ENCODE measurements around the gene AGTPBP1.

AGTPBP1 gene

GRCh38 chr9:85554349-85554748 lies 187.4 kb downstream of the AGTPBP1 start:
- TF ChIP-seq CTCF (IDR thresholded peaks at IDR 0.05; ENCODE audit: low read depth, low read length): no peak
- H3K4me3 ChIP-seq (ENCODE audit: low read depth, low read length): no peak overlapping the region

- no peak overlapping the region for H3K4me3 ChIP-seq (ENCODE audit: low read depth, low read length)
- TF ChIP-seq CTCF (IDR thresholded peaks at IDR 0.05; ENCODE audit: low read depth, low read length): no peak
These were observed 188.3 kb downstream of the AGTPBP1 start for GRCh38 chr9:85553475-85553874.

- no peak for TF ChIP-seq CTCF (IDR thresholded peaks at IDR 0.05; ENCODE audit: low read depth, low read length)
- no peak overlapping the region for H3K4me3 ChIP-seq (ENCODE audit: low read depth, low read length)
These were observed 194.2 kb downstream of the AGTPBP1 start for GRCh38 chr9:85547599-85547998.

GRCh38 chr9:85543196-85543595 lies 198.6 kb downstream of the AGTPBP1 start:
- TF ChIP-seq CTCF (IDR thresholded peaks at IDR 0.05; ENCODE audit: low read depth, low read length): no peak
- no peak overlapping the region for H3K4me3 ChIP-seq (ENCODE audit: low read depth, low read length)

- TF ChIP-seq CTCF (IDR thresholded peaks at IDR 0.05; ENCODE audit: low read depth, low read length): no peak
- no peak overlapping the region for H3K4me3 ChIP-seq (ENCODE audit: low read depth, low read length)
These were observed 199.9 kb downstream of the AGTPBP1 start for GRCh38 chr9:85541876-85542275.

GRCh38 chr9:85536514-85536913 lies 205.2 kb downstream of the AGTPBP1 start:
- no peak overlapping the region for H3K4me3 ChIP-seq (ENCODE audit: low read depth, low read length)
- TF ChIP-seq CTCF (IDR thresholded peaks at IDR 0.05; ENCODE audit: low read depth, low read length): no peak

GRCh38 chr9:85536076-85536475 lies 205.7 kb downstream of the AGTPBP1 start:
- TF ChIP-seq CTCF (IDR thresholded peaks at IDR 0.05; ENCODE audit: low read depth, low read length): no peak
- no peak overlapping the region for H3K4me3 ChIP-seq (ENCODE audit: low read depth, low read length)
